ENCODE measurements around the gene TDRD9.

Gene TDRD9

DNA sequence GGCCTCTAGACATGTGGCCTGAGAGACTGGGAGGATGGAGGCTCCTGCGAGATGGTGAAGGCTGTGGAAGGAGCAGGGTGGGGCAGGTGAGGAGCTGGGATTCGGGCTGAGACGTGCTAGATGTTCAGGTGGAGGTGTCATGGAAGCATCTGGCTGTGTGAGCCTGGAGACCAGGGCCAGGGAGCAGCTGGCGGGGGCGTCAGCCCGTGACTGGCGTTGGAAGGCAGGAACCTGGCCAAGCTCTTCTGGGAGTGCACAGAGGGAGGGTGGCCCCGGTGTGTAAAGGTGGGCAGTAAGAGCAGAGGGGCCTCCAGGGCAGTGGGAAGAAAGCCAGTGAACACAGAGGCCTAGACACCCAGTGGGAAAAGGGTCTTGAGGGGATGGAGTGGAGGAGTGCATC lies 69.1 kb downstream of the TDRD9 start:
- no peak for FAIRE-seq

DNA sequence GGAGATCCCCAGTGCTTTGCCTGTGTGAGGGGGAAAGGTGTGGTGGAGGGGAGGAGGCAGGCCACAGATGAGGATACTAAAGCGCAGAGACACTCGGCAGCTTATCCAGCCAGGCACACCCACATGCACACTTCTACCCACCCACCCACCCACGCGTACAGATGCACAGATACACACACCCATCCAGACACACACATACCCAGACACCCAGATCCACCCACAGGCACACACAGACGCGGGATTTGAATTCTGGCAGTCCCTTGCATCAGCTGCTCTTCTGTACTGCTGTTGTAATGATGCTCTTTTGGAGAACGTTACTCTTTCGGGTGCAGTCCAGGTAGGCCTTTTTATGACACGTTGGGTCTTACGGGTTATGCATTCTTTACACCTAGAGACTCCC lies 69.8 kb downstream of the TDRD9 start:
- FAIRE-seq = no peak

DNA sequence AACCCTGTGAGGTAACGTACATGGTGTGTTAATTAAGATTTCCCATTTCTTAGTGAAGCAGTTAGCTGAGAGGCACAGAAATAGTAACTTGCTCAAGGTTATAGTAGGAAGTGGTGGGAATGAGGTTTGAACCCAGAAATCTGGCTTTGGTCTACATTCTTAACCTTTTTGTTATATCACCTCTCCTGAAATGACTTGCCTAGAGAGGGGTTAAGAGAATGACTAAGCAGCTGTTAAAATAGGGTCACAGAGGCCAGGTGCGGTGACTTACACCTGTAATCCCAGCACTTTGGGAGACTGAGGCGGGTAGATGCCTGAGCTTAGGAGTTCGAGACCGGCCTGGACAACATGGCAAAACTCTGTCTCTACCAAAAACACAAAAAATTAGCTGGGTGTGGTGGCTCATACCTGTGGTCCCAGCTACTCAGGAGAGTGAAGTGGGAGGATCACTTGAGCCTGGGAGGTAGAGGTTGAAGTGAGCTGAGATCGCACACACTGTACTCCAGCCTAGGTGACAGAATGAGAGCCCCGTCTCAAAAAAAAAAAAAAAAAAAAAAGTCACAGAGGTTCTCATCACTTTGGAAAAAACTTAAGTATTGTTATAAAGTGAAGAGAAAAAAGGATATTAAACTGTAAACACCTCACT lies 71.7 kb downstream of the TDRD9 start:
- no peak for FAIRE-seq

DNA sequence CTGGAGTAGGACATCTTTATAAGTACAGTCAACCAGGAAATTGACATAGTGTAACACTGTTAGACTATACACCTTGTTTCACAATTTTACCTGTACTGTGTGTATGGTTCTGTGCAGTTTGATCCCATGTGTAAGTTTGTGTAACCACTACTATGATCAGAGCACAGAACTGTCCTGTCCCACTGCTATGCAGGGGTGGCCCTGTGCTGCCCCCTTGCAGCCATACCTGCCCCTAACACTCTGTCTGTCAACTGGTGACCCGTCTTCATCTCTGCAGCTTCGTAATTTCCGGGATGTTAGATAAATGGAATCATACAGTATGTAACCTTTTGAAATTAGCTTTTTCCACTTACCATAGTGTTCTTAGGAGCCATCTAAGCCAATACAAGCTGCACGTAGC lies 72.7 kb downstream of the TDRD9 start:
- no peak for FAIRE-seq

DNA sequence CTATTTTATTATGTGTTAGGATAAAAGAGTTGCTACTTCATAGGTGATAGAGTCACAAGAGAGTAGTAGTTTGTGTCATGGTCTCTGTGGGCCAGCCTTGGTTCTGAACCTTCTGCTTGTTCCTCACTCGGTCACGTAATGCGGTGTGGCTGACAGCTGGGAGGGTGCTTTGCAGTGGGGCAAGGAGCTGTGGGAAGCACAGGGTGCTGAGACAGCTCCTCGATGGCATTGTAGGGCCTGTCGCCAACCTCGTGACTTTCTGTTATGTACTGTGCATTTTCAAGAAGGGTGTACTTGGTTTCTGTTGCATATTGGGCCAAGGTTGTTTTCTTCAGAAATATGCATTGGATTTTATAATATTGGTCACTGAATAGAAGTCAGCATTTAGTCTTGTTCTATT lies 75.4 kb downstream of the TDRD9 start:
- no peak for FAIRE-seq

DNA sequence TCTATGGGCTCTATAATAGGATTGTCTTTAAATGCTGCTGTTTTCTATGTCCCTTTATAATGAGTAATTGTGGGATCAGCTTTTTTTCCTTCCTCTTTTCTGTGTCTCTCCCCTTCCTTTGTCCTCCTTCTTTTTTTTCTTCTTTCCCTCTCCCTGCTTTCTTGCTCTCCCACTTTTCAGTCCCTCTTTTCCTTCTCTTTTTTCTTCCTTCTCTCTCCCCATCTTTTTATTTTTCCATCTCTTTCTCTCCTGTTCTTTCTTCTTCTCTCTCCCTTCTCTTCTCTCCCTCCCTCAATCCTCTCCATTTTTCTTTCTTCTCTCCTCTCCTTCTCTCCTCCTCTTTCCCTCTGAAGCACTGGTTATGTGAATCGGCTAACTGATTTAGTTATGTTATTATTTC lies 76.6 kb downstream of the TDRD9 start:
- FAIRE-seq = no peak

DNA sequence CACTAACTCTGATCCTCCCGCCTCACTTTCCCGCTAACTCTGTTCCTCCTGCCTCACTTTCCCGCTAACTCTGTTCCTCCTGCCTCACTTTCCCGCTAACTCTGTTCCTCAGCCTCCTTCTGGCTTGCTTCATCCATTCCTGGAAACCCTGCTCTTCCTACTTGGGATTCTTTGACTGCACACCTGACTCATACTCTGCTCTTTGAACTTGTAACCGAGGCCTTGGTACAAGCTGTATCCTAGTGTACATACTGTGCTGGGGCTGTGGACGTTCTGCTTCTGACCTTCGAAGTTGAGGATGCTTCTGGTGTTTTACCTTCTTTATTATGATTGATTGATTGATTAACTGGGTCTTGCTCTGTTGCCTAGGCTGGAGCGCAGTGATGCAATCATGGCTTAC lies 77.2 kb downstream of the TDRD9 start:
- no peak for FAIRE-seq

DNA sequence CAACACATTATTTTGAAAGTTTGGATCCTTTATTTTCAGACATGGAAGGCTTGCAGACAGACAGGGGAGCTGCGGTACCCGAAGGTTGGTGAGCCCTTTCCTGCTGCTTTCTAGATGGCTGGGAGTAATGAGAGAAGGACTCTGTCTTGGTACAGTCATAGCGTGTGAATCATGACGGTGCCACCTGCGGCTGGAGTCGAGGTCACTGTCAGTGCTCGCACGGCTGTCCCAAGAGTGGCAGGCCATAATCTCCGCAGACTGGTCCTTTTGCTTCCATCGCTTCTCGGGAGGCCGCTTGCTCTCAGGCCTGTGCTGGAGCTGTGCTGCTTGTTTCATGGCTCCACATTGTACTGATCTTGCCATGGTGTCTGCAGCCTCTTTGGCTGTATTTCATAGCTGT lies 78.9 kb downstream of the TDRD9 start:
- no peak for FAIRE-seq

DNA sequence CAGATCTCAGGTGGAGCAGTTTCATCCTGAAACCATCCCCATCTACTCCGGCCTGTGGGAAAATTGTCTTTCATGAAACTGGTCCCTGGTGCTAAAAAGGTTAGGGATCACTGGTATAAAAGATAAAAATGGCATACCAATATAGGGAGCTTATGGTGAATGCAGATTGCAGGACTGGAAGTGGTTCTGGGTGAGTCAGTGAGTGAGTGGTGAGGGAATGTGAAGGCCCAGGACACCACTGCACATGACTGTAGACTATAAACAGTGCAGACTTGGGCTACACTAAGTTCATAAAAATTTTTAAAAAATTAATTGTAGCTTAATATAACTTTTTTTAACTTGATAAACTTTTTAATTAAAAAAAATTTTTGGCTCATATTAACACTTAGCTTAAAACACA lies 81.0 kb downstream of the TDRD9 start:
- no peak for FAIRE-seq

DNA sequence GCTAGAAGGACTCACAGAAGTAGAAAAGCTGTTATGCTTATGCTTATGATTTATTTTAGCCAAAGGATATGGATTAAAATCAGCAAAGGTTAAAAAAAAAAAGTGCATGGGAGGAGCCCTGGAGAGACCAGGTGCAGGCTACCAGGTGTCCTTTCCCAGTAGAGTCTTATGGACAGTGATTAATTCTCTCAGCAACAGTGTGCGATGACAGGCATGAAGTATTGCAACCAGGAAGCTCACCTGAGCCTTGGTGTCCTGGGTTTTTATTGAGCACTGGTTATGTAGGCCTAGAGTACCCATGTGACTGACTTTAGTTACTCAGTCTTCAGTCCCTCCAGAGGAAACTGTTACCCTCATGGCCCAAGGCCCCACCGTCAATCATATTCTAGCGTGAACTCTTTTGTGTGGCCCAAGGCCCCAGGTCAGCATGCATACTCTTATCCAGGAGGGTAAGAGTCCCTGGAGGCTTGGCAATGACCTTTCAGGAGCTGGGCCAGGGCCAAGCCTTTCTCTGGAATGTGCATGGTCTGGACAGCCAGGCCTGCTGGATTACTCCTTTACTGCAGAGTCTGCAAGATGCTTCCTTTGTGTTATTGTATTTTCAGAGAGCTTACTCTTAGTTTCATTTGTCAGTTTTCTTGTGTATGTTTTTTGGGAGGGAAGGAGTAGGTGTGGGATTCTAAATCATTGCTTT lies 83.7 kb downstream of the TDRD9 start:
- no peak for FAIRE-seq

DNA sequence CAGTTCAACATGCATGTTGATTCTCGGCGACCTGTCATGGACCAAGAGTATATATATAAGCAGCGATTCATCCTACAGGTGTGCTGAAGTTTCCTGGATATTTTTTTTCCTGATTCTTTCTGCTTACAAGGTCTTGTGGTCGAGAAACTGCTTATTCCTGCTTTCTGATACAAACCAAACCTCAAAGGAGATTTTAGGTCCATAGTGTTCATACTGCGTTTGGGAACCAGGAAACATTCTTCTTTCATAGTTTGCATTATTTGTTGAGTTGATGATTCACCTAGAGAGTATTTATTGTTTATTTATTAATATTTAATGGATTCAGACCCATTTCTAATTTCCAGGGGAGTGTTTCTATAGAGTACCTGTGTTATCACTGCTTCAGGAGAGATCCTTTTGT lies 86.5 kb downstream of the TDRD9 start:
- no peak for FAIRE-seq

DNA sequence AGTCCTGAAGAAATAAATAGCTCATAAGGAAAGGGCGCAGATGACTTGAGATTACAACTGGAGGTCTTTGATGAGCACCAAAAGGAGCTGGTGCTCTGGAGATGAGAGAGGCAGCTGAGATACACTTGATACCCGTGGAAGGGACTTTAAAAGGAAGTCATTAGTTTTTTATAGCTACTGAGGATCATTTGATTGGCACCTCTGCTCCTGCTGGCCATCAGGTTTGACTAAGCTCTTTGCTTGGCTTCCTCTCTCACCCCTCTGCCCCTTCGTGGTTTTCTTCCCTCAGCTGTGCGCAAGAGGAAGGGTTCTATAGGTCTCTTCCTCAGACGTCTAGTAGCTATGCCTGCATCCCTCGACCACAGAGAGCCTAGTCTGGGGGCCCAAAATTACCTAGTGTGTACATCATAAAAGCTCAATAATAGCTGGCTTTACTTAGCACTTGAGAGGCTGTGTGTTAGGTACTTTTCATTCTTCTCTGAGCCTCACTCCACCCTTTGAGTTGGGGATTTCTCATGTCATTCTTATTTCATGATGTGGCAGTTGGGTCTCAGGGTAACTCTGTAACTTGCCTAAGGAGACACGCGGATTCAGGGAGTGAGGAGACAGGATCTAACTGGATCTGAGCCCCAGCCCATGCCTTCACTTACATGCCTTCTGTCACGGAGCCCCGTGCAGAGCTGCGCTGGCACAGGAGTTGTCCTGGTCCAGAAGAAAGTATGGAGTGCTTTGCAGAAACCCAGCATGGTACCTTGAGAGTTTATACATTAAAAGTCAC lies 88.8 kb downstream of the TDRD9 start:
- no peak for FAIRE-seq

DNA sequence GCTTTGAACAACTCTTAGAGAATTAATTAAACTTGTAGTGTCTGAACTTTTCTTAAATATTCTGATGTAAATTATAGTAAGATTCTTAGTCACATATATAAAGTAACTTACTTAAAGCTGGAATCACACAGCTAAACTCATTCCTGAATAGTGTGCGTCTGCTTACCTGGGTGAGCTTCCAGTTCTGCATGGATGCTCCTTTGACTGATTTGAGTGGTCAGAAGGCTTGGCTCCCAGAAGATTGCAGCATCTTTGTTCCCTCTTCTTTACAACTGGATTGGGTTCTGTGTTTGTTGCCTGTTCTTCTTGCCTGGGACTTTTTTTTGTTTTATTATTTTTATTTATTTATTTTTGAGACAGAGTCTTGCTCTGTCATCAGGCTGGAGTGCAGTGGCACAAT lies 90.8 kb downstream of the TDRD9 start:
- no peak for FAIRE-seq

DNA sequence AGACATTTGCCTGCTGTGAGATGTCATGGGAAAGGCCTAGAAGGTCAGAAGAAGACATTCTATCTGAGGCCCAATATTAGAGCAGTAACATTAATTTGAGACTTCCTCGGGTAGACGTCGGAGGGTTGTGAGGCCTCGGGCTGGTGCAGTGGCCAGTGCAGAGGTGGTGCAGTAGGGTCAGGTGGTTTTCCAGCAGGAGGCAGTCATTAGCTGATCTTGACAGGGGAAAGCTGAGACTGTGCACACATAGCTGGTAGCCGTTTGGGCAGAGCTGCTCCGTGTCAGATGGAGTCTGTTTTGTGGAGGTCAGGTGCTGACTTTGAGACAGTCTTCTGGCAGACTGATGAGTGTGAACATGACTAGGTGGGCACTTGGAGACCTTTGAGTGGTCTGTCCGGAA lies 91.5 kb downstream of the TDRD9 start:
- FAIRE-seq = no peak

DNA sequence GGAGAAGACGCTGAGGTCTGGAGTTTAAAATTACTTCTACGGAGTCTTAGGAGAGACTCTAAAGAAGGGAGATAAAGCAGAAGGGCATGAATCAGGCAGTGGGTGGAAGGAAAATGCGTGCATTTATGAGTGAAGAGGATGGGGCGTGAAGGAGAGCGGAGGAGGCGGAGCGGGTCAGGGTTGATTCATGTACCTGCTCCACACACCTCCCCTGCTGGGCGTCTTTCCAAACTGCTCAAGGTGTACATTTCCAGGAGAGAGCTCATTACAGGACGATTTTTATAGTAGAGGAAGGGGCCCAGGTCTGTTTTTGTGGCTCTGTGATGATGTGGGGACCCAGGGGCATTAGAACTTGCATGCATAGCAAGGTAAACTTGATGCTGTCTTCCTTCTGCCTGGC lies 92.2 kb downstream of the TDRD9 start:
- no peak for FAIRE-seq

DNA sequence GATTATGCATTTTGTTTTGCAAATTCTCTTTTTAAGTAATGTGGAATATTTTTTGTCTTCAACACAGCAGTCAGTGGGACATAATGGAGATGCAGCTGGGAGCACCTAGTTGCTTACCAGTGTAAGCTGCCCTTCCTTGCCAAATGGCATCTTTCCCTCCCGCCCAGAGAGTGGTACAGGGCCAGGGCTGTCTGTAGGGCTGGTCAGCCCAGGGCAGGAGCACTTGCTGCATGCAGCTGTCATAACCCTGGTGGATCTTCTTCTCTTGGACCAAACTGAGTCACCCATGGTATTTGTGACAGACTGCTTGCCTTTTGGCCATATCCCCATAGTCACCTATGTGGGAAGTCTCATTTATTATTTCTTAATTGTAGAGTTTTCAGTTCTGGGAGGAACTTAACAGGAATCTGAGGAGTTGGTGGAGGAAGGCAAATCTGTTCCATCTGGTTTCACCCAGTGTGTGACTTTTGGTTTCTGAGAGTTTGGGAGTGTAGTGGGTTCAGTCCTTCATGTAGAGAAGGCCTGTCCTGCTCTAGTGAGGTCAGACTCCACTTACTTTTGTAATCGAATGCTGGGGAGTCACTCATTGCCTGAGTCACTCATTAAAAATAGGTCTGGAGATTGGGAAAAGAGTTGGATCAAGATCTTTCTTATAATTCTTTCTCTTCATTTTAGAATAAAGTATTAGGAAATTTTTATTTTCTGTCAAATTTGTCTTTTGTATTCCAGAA lies 95.2 kb downstream of the TDRD9 start:
- FAIRE-seq = no peak

DNA sequence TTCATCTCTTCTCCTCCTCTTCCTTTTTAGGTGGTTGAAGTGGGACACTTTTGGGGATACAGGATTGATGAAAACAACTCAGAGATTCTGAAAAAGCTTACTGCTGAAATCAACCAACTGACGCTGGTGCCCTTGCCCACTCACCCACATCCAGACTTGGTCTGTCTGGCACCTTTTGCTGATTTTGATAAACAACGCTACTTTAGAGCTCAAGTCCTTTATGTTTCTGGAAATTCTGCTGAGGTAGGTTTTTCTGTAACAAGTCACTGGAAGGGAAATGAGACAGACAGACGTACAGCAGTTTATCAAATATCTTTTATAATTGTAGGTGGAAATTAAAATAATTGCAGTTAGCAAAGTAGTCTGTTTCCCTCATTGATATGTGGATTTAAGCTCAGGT lies 97.3 kb downstream of the TDRD9 start:
- FAIRE-seq = no peak

DNA sequence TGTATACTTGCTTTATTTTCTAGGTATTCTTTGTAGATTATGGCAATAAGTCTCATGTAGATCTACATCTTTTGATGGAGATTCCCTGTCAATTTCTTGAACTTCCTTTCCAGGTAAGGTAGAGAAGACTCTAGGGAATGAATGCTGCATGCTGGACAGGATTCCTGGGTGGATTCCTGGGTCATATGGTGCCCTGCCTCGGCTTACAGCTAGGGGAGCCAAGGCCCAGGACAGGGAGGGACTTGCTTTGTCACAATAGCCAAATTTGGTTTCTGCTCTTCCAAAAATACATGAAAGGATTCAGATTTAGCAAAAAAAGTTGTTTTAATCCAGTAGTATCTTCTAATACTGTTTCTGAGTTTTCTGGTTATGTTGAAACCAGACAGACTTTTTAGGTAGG lies 97.8 kb downstream of the TDRD9 start:
- FAIRE-seq = no peak

DNA sequence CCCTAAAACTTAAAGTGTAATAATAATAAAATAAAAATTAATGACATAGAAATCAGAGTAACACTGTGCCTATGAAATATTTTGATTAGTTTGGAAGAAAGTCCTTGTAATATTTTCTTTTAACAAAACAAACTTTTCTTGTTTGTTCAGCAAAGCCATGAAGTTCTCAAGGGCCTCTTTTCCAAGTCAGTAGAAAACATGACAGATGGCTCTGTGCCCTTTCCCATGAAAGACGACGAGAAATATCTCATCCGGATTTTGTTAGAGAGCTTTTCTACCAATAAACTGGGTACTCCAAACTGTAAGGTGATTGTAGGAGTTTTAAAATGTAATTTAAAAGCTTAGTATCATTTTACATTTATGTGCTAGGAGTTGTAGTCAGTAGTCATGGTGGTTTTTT lies 102.7 kb downstream of the TDRD9 start:
- no peak for FAIRE-seq

DNA sequence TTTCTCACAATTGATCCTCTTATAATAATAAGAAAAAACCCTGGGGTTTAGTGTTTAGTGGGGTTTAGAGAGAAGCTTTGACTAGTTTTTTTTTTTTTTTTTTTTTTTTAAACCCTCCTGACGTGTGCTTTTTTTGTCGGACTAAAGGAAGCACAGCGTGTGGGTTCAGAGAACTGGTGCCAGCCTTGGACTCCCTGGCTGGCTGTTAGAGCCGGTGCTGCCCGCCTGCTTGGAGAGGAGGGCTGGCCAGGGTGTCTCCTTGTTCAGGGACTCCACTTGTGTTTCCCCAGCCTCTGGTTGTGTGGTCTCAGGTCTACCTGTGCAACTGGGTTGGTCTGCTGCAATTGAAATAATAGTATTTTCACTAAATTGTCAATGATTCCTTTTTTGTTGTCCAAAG lies 103.1 kb downstream of the TDRD9 start:
- FAIRE-seq = no peak

DNA sequence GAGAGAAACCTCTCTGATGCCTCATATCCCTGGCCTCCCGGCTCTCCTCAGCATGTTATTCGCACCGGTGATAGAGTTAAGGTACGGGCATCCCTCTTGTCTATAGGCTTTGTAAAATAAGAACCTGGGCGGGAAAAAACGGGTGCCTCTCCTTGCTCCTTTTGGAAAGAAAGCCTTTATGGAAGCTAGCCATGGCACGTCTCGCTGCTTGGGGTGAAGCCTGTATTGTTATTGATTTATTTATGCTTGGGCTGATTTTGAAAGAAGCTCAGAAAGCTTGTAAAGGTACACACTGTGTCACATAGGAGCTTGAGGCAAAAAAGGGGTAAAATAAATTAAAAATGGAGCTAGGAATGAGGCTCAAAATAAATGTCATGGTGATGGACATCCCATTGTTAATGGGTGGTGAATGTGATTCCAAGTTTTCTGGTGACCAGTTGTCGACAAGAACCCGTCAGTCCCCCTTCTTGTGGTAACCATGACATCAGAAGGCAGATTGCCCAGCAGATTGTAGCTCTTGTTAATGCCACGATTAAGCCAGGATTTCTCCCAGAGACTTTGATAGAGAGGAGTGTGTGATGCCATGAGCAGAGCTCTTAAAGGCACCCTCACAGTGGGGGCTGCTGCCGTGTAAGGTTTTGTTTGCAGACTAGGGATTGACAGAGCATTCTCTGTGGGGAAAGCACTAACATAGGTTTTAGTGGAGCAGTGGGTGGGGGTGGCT lies 106.9 kb downstream of the TDRD9 start:
- FAIRE-seq = no peak

DNA sequence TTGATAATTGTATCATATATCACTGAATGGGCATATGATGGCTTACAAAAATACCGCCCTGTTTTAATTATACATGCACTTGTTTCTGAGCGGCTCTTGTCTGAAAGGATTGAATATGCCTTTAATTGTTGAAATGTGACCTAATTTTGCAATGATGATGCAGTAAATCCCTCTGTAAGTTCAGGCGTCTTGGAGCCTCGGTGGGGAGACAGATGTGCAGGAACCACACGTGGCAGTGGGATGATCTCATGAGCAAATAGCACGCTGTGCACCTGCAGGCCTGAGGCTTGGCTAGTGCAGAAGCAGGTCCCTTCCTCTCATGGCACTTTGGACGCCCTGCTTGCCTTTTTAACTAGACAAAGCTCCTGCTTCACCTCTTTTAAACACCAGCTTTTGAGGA lies 108.0 kb downstream of the TDRD9 start:
- peak; percentile 47 for FAIRE-seq

DNA sequence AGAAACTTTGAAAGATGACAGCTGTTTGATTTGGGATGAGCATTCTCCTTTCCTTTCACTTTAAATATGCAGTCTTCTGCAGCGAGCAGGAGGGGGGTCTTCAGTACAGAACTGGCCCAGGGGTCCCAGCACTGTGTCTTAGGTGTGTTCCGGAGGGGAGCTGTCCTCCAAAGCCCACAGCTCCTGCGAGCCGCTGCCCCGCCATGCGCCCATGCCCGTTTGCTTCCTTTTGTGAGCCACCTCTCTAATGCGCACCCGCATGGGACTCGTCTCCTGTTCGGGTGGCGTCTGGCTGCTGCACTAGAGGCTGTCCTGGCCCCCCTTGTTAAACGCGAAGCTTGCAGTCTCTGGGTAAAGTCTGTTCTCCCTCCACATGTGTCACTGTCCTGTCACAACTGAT lies 108.8 kb downstream of the TDRD9 start:
- FAIRE-seq = no peak

All from islet of Langerhans (tissue), 1 donor.